H1 (cell line): Measurements from ENCODE around the gene STARD9. TPM values are rescaled to one million over a fixed set of nuclear protein-coding genes. Genes with fewer than 3 reads are reported as not detected.

ENCODE experiments used
- CTCF ChIA-PET: fragments of 300-600 bp; sonication (Branson Sonifier 250); formaldehyde crosslinking; loops from one replicate; lab custom pipeline; 2021; ENCODE audit not compliant: partially characterized antibody; lab: Charles Lee
- POLR2A ChIA-PET: fragments of 300-600 bp; sonication (Branson Sonifier 250); formaldehyde crosslinking; loops from one replicate; lab custom pipeline; 2021; ENCODE audit warnings: inconsistent platforms; ENCODE audit not compliant: partially characterized antibody; lab: Charles Lee
- DNase-seq, 2 experiments: peaks; one replicate each; pipeline versions ENCODE4 v3.0.0 to v3.0.0-alpha.2; 2010 to 2022; ENCODE audit warnings: low spot score in 2 of 2, low read depth in 1 of 2, mixed read lengths in 1 of 2
- FAIRE-seq: peaks from 2 replicates; lab custom pipeline; 2011; peaks lifted over from hg19 to GRCh38; lab: Jason Lieb, UNC
- H2AFZ ChIP-seq: 2 replicates; pipeline ENCODE4 v1.8.1; 2012; ENCODE audit warnings: low read length, inconsistent platforms
- H2AK5ac ChIP-seq: 2 replicates; pipeline ENCODE4 v1.6.1; 2013; ENCODE audit warnings: low read depth, low read length
- H2BK120ac ChIP-seq: replicated peaks from 2 replicates; pipeline ENCODE3; 2013; ENCODE audit warnings: low read depth, low read length, inconsistent platforms
- H2BK12ac ChIP-seq: 2 replicates; pipeline ENCODE4 v1.6.1; 2013; ENCODE audit warnings: low read depth, low read length
- H2BK15ac ChIP-seq: 2 replicates; pipeline ENCODE4 v1.6.1; 2013; ENCODE audit warnings: low read length
- H2BK20ac ChIP-seq: 2 replicates; pipeline ENCODE4 v1.6.1; 2013; ENCODE audit warnings: low read length
- H2BK5ac ChIP-seq: 2 replicates; pipeline ENCODE4 v1.6.1; 2013; ENCODE audit warnings: low read depth, low read length
- H3K14ac ChIP-seq: 2 replicates; pipeline ENCODE4 v1.6.1; 2013; ENCODE audit warnings: inconsistent platforms; ENCODE audit not compliant: insufficient read length
- H3K18ac ChIP-seq: 2 replicates; pipeline ENCODE4 v1.6.1; 2013; ENCODE audit warnings: low read length; ENCODE audit errors: extremely low read depth
- H3K23ac ChIP-seq: 2 replicates; pipeline ENCODE4 v1.6.1; 2013; ENCODE audit warnings: inconsistent platforms; ENCODE audit not compliant: insufficient read length
- H3K23me2 ChIP-seq: 2 replicates; pipeline ENCODE4 v1.6.1; 2013; ENCODE audit warnings: low read depth, low read length
- H3K27ac ChIP-seq: 2 replicates; pipeline ENCODE4 v1.6.1; 2011; ENCODE audit warnings: low read depth, low read length, inconsistent platforms
- H3K27me3 ChIP-seq, 4 experiments: replicated peaks in 1 of 4; 1 replicate in 1 of 4; 2 replicates in 3 of 4; pipeline versions ENCODE4 v1.6.1 to v1.8.1; 2011 to 2013; ENCODE audit warnings: low read length in 3 of 4, mild to moderate bottlenecking in 3 of 4, inconsistent platforms in 2 of 4, mixed read lengths in 2 of 4, moderate library complexity in 1 of 4; ENCODE audit not compliant: control insufficient read depth in 3 of 4, insufficient read depth in 3 of 4; ENCODE audit errors: extremely low read depth in 1 of 4
- H3K36me3 ChIP-seq, 4 experiments: 2 replicates each; pipeline versions ENCODE4 v1.6.1 to v1.8.1; 2011 to 2013; ENCODE audit warnings: mild to moderate bottlenecking in 4 of 4, low read length in 3 of 4, moderate library complexity in 2 of 4, control low read depth in 1 of 4, inconsistent platforms in 1 of 4; ENCODE audit not compliant: insufficient read depth in 4 of 4, control insufficient read depth in 2 of 4
- H3K4ac ChIP-seq: replicated peaks from 2 replicates; pipeline ENCODE3; 2013; ENCODE audit warnings: low read length, low read depth, mixed read lengths, inconsistent platforms; ENCODE audit not compliant: insufficient read length
- H3K4me1 ChIP-seq, 4 experiments: replicated peaks in 1 of 4; 1 replicate in 1 of 4; 2 replicates in 3 of 4; pipeline versions ENCODE4 v1.6.1 to v1.8.1; 2011 to 2013; ENCODE audit warnings: low read length in 3 of 4, inconsistent platforms in 2 of 4, mixed read lengths in 1 of 4; ENCODE audit not compliant: insufficient read depth in 4 of 4, control insufficient read depth in 3 of 4
- H3K4me2 ChIP-seq, 2 experiments: 2 replicates each; pipeline versions ENCODE4 v1.6.1 to v1.8.1; 2011 to 2013; ENCODE audit warnings: low read depth in 2 of 2, low read length in 2 of 2, control low read depth in 1 of 2, inconsistent platforms in 1 of 2, mild to moderate bottlenecking in 1 of 2; ENCODE audit not compliant: insufficient read depth in 1 of 2
- H3K4me3 ChIP-seq, 4 experiments: fragments of 200-600, 300-600 bp in 1 of 4; sonication (generic), shearing (Covaris generic), sonication (Bioruptor Twin) in 1 of 4; 2 replicates each; pipeline versions ENCODE4 v1.5.1 to v1.8.1; 2011 to 2016; ENCODE audit warnings: low read length in 4 of 4, low read depth in 3 of 4, control low read depth in 2 of 4, inconsistent platforms in 2 of 4, mild to moderate bottlenecking in 2 of 4, mixed read lengths in 1 of 4, moderate library complexity in 1 of 4; ENCODE audit not compliant: insufficient read depth in 2 of 4; ENCODE audit errors: extremely low read depth in 1 of 4
- H3K56ac ChIP-seq: replicated peaks from 2 replicates; pipeline ENCODE3; 2013; ENCODE audit warnings: low read depth, mild to moderate bottlenecking, mixed read lengths, low read length, inconsistent platforms; ENCODE audit not compliant: insufficient read length
- H3K79me1 ChIP-seq: 2 replicates; pipeline ENCODE4 v1.6.1; 2013; ENCODE audit warnings: low read depth, low read length, control low read depth
- H3K79me2 ChIP-seq, 2 experiments: 2 replicates each; pipeline versions ENCODE4 v1.6.1 to v1.8.1; 2012 to 2013; ENCODE audit warnings: low read length in 2 of 2, mild to moderate bottlenecking in 2 of 2, inconsistent platforms in 1 of 2; ENCODE audit not compliant: insufficient read depth in 2 of 2, control insufficient read depth in 1 of 2
- H3K9ac ChIP-seq, 4 experiments: replicated peaks in 1 of 4; 1 replicate in 1 of 4; 2 replicates in 3 of 4; pipeline versions ENCODE4 v1.6.1 to v1.8.1; 2011 to 2013; ENCODE audit warnings: low read depth in 3 of 4, low read length in 3 of 4, control low read depth in 2 of 4, mild to moderate bottlenecking in 2 of 4, moderate library complexity in 2 of 4, inconsistent platforms in 1 of 4; ENCODE audit errors: extremely low read depth in 1 of 4
- H3K9me3 ChIP-seq, 2 experiments: 2 replicates each; pipeline versions ENCODE4 v1.6.1 to v1.8.1; 2012 to 2013; ENCODE audit warnings: mild to moderate bottlenecking in 2 of 2, moderate library complexity in 2 of 2, control low read depth in 1 of 2, inconsistent platforms in 1 of 2, low read depth in 1 of 2, low read length in 1 of 2, mixed read lengths in 1 of 2; ENCODE audit not compliant: insufficient read depth in 2 of 2
- H4K20me1 ChIP-seq, 2 experiments: replicated peaks in 1 of 2; 2 replicates each; pipeline versions ENCODE3 to v1.8.1; 2011 to 2013; ENCODE audit warnings: inconsistent platforms in 2 of 2, low read length in 2 of 2, mild to moderate bottlenecking in 1 of 2; ENCODE audit not compliant: insufficient read depth in 2 of 2, control insufficient read depth in 1 of 2
- H4K5ac ChIP-seq: 2 replicates; pipeline ENCODE4 v1.6.1; 2013; ENCODE audit warnings: low read length, low read depth, mixed read lengths, inconsistent platforms; ENCODE audit not compliant: insufficient read length
- H4K8ac ChIP-seq: 2 replicates; pipeline ENCODE4 v1.8.0; 2013; ENCODE audit warnings: mild to moderate bottlenecking, moderate library complexity, low read length, inconsistent platforms; ENCODE audit not compliant: insufficient read depth; ENCODE audit errors: extremely low read depth
- H4K91ac ChIP-seq: replicated peaks from 2 replicates; pipeline ENCODE3; 2013; ENCODE audit warnings: low read length, mixed read lengths, inconsistent platforms; ENCODE audit not compliant: insufficient read length
- CEBPB ChIP-seq: IDR thresholded peaks from 2 replicates; pipeline ENCODE4 v1.6.1; 2012; ENCODE audit warnings: low read depth, low read length
- CREB1 ChIP-seq: IDR thresholded peaks from 2 replicates; pipeline ENCODE4 v1.6.1; 2012; ENCODE audit warnings: inconsistent platforms
- CTBP2 ChIP-seq: IDR thresholded peaks from 2 replicates; pipeline ENCODE4 v1.7.0; 2011; ENCODE audit warnings: borderline replicate concordance, mild to moderate bottlenecking, moderate library complexity, mixed read lengths, low read length; ENCODE audit not compliant: insufficient read depth, insufficient read length
- KDM4A ChIP-seq: IDR thresholded peaks from one replicate; pipeline ENCODE4 v1.7.1; 2012; ENCODE audit warnings: low read depth, mild to moderate bottlenecking, moderate library complexity, low read length, inconsistent platforms; ENCODE audit not compliant: severe bottlenecking
- KDM5A ChIP-seq: fragments of 200-600 bp; IDR thresholded peaks from 2 replicates; pipeline ENCODE4 v1.7.1; 2012; ENCODE audit warnings: mild to moderate bottlenecking, low read length, inconsistent platforms, mixed read lengths
- MAFK ChIP-seq: IDR thresholded peaks from 2 replicates; pipeline ENCODE4 v1.6.1; 2012; ENCODE audit warnings: low read depth, mild to moderate bottlenecking, improper control_type of control experiment, low read length
- NRF1 ChIP-seq: IDR thresholded peaks from 2 replicates; pipeline ENCODE4 v1.6.1; 2011; ENCODE audit warnings: mild to moderate bottlenecking, low read depth, low read length, improper control_type of control experiment
- POLR2AphosphoS5 ChIP-seq: IDR thresholded peaks from 2 replicates; pipeline ENCODE4 v1.6.1; 2011; ENCODE audit warnings: low read depth, low read length
- RBBP5 ChIP-seq: IDR thresholded peaks from 2 replicates; pipeline ENCODE4 v1.7.1; 2012; ENCODE audit warnings: low read depth, mild to moderate bottlenecking, inconsistent platforms, low read length, moderate library complexity, borderline replicate concordance
- SIN3A ChIP-seq, 2 experiments: IDR thresholded peaks in 1 of 2; conservative IDR thresholded peaks in 1 of 2; 2 replicates each; pipeline ENCODE4 v1.6.1; 2011 to 2012; ENCODE audit warnings: low read length in 2 of 2, improper control_type of control experiment in 1 of 2, low read depth in 1 of 2, mild to moderate bottlenecking in 1 of 2
- WGBS, 2 experiments: shearing (Covaris generic) in 1 of 2; methylation state at CpG; one replicate each; pipeline versions ENCODE4 v1.1.6 to v1.1.7; 2013 to 2015; ENCODE audit warnings: low lambda C conversion rate in 2 of 2, mixed read lengths in 2 of 2, inconsistent platforms in 1 of 2, low coverage in 1 of 2, missing lambda C conversion rate in 1 of 2; ENCODE audit not compliant: insufficient replicate concordance in 2 of 2, insufficient coverage in 1 of 2, insufficient read length in 1 of 2; ENCODE audit errors: extremely low coverage in 1 of 2, missing lambda C conversion rate in 1 of 2; 5-methylcytosine and 5-hydroxymethylcytosine counted together
- polyA plus RNA-seq, 7 experiments: library from polyadenylated mRNA; depleted of rRNA in 3 of 7; stranded (reverse) in 5 of 7; unstranded in 2 of 7; fragments of >200 nt in 5 of 7; fragments of 200-250 nt in 2 of 7; gene quantifications; 1 replicate in 5 of 7; 2 replicates in 1 of 7; 4 replicates in 1 of 7; pipeline versions ENCODE4 v1.2.1 to v1.2.3, GENCODE V29; 2011 to 2013; ENCODE audit warnings: missing spikeins in 2 of 7, mixed read lengths in 2 of 7
- total RNA-seq: library from RNA; stranded (reverse); fragmentation: NEBNext Ultra II Directional; extraction: Animal tissue kit (Norgen Biotek cat#: 25700); gene quantifications from 2 replicates; pipeline ENCODE4 v1.2.1, GENCODE V29; 2021
- TF ChIP-seq, protein P1 (sequence below): IDR thresholded peaks from 2 replicates; pipeline ENCODE4 v1.6.1; 2011; ENCODE audit warnings: low read length, improper control_type of control experiment

Gene STARD9
- total and polyA plus RNA-seq, 2 of the 8 experiments (the other 6 are each of a cell fraction or from before 2014, with no cell fraction given) = 2.8 to 7.0 TPM

DNA sequence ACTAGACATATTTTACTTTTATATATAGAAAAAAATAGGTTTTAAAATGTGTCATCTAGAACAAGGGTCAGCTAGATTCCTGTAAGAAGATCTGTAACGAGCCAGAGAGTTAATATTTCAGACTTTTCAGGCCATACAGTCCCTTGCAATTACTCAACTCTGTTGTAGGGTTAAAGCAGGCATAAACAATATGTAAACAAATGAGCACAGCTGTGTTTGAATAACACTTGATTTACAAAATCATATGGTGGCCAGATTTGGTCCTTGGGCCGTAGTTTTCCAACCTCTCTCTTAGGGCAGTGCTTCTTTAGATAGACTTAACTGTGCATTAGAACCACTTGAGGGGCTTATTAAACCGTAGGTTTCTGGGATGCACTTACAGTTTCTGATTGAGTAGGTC lies 46.4 kb upstream of the STARD9 start:
- no peak overlapping the region for H2AK5ac ChIP-seq

More for the DNA sequence above, 46.4 kb upstream of the STARD9 start:
- H2BK120ac ChIP-seq = no peak overlapping the region
- peaks cover 4 to 44% (median 15%) of the 10 kb centered on the region in 4 experiments; a peak in 6 of 8 replicates for H3K36me3 ChIP-seq
- H2BK12ac ChIP-seq = no peak overlapping the region
- no peak overlapping the region for H3K56ac ChIP-seq
- no peak overlapping the region for H3K18ac ChIP-seq
- ChIA-PET CTCF (interaction anchor here (0.6 to 2.0 kb wide), 3 partner anchors 11 to 404 kb away, joined by 3 to 5 read pairs (median 3); no protein-coding TSS in a partner anchor), POLR2A (interaction anchor here (1.1 kb wide), 1 partner anchor 19 kb away, joined by 5 read pairs; the partner anchor contains the start of genes HAUS2 and LRRC57)
- H3K9ac ChIP-seq = no peak overlapping the region
- H3K4me2 ChIP-seq = no peak overlapping the region
- H4K91ac ChIP-seq = no peak overlapping the region
- DNase-seq = no peak
- no peak overlapping the region for H3K14ac ChIP-seq
- no peaks in the 10 kb centered on the region for H3K9me3 ChIP-seq
- no peak overlapping the region for H4K8ac ChIP-seq
- no peak overlapping the region for H2BK20ac ChIP-seq
- no peak overlapping the region for H4K5ac ChIP-seq
- 95% methylated on average over 3 of the region's 3 CpGs; no CpG with 5 or more reads in 1 of the 2 experiments for WGBS, 2 experiments
- H3K27ac ChIP-seq = no peak overlapping the region
- H2AFZ ChIP-seq = no peak overlapping the region
- H3K23me2 ChIP-seq = no peaks in the 10 kb centered on the region
- TF ChIP-seq, protein P1, sequence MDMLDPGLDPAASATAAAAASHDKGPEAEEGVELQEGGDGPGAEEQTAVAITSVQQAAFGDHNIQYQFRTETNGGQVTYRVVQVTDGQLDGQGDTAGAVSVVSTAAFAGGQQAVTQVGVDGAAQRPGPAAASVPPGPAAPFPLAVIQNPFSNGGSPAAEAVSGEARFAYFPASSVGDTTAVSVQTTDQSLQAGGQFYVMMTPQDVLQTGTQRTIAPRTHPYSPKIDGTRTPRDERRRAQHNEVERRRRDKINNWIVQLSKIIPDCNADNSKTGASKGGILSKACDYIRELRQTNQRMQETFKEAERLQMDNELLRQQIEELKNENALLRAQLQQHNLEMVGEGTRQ = no peak
- no peak for TF ChIP-seq RBBP5
- no peak for TF ChIP-seq CTBP2
- TF ChIP-seq KDM4A = no peak
- no peak for TF ChIP-seq CEBPB
- TF ChIP-seq CREB1 = no peak
- TF ChIP-seq KDM5A = no peak
- TF ChIP-seq POLR2AphosphoS5 = no peak
- TF ChIP-seq MAFK = no peak
- no peak for TF ChIP-seq SIN3A (conservative IDR thresholded peaks at IDR 0.05 in 1 of 2, IDR thresholded peaks at IDR 0.05 in 1 of 2; ENCODE audit: low read depth in 1 of 2, low read length in 2 of 2)
- no peak for TF ChIP-seq NRF1
- TF ChIP-seq, all 59 proteins: peak for 0
- no peaks in the 10 kb centered on the region for H3K79me2 ChIP-seq
- H3K79me1 ChIP-seq = no peaks in the 10 kb centered on the region
- FAIRE-seq = no peak
- H3K4ac ChIP-seq = no peak overlapping the region
- no peaks in the 10 kb centered on the region for H4K20me1 ChIP-seq
- no peaks in the 10 kb centered on the region for H3K4me1 ChIP-seq
- no peak overlapping the region for H2BK5ac ChIP-seq
- H3K27me3 ChIP-seq = no peaks in the 10 kb centered on the region
- H3K23ac ChIP-seq = no peak overlapping the region
- H3K4me3 ChIP-seq = no peak overlapping the region
- H2BK15ac ChIP-seq = no peak overlapping the region
